Peyer's patch (tissue), 4 donors: Measurements from ENCODE around the gene CCDC124.

Source experiments
- POLR2A ChIP-seq, 2 donors: fragments of 450-650 bp; IDR thresholded peaks; one replicate each; pipeline ENCODE4 v1.5.1; 2017; ENCODE audit warnings: antibody characterized with exemption in 2 of 2, mild to moderate bottlenecking in 2 of 2, moderate library complexity in 2 of 2
- TF ChIP-seq, protein P1 (sequence below), 6 experiments: fragments of 450-650 bp in 4 of 6; fragments of 200-600 bp in 2 of 6; sonication (generic) in 1 of 6; IDR thresholded peaks; one replicate each; pipeline ENCODE4 v1.5.1; 2017 to 2019; ENCODE audit warnings: antibody characterized with exemption in 6 of 6, mild to moderate bottlenecking in 3 of 6, moderate library complexity in 1 of 6

- TF ChIP-seq POLR2A (IDR thresholded peaks at IDR 0.05) = no peak
- TF ChIP-seq, protein P1, sequence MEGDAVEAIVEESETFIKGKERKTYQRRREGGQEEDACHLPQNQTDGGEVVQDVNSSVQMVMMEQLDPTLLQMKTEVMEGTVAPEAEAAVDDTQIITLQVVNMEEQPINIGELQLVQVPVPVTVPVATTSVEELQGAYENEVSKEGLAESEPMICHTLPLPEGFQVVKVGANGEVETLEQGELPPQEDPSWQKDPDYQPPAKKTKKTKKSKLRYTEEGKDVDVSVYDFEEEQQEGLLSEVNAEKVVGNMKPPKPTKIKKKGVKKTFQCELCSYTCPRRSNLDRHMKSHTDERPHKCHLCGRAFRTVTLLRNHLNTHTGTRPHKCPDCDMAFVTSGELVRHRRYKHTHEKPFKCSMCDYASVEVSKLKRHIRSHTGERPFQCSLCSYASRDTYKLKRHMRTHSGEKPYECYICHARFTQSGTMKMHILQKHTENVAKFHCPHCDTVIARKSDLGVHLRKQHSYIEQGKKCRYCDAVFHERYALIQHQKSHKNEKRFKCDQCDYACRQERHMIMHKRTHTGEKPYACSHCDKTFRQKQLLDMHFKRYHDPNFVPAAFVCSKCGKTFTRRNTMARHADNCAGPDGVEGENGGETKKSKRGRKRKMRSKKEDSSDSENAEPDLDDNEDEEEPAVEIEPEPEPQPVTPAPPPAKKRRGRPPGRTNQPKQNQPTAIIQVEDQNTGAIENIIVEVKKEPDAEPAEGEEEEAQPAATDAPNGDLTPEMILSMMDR (IDR thresholded peaks at IDR 0.05) = no peak
These were observed 1.2 kb upstream of the CCDC124 start for GRCh38 chr19:17931532-17932191.
